SK-N-MC (cell line): ENCODE data around the gene DCTN1.

Experiments
- EZH2 ChIP-seq: fragments of 200-600 bp; sonication (generic); IDR thresholded peaks from one replicate; pipeline ENCODE4 v1.6.1; 2017; ENCODE audit warnings: antibody characterized with exemption
- FOXP2 ChIP-seq: optimal IDR thresholded peaks from 2 replicates; pipeline ENCODE3; 2011; ENCODE audit warnings: mild to moderate bottlenecking, moderate library complexity; ENCODE audit not compliant: insufficient read depth; ENCODE audit errors: extremely low read length, control extremely low read depth
- POLR2AphosphoS5 ChIP-seq: IDR thresholded peaks from 2 replicates; pipeline ENCODE4 v1.6.1; 2012; ENCODE audit warnings: mild to moderate bottlenecking, low read depth, low read length, borderline replicate concordance

GRCh38 chr2:74374509-74375205, 5.5 kb downstream of the DCTN1 start:
- TF ChIP-seq POLR2AphosphoS5 = no peak
- TF ChIP-seq EZH2 = no peak
- TF ChIP-seq FOXP2 = no peak
